GM12878 (cell line): ENCODE results near the gene SDCCAG8. TPM values are rescaled to one million over a fixed set of nuclear protein-coding genes. Genes with fewer than 3 reads are reported as not detected.

Experiments
- ATAC-seq: fragments of 200-7000 bp; cut with Tn5 transposase; 3 replicates; pipeline ENCODE4 v1.9.1; 2020; ENCODE audit warnings: mild to moderate bottlenecking, moderate library complexity
- BruUV-seq: library from RNA; stranded (reverse); fragments of 400-500 nt; replicated peaks from 2 replicates; lab custom pipeline; 2021; lab: Mats Ljungman, UMichigan
- CTCF ChIA-PET: fragments of 300-600 bp; sonication (Branson Sonifier 250); formaldehyde crosslinking; extraction: SDS; loops from one replicate; lab custom pipeline; 2021; ENCODE audit warnings: inconsistent platforms; lab: Yijun Ruan, JAX
- POLR2A ChIA-PET: fragments of 350-600 bp; formaldehyde crosslinking; extraction: SDS; loops from one replicate; lab custom pipeline; 2021; ENCODE audit warnings: inconsistent platforms; lab: Charles Lee
- RAD21 ChIA-PET: fragments of 300-600 bp; sonication (Branson Sonifier 250); formaldehyde crosslinking; loops from one replicate; lab custom pipeline; 2023; ENCODE audit warnings: antibody characterized with exemption; ENCODE audit not compliant: unreplicated experiment; lab: Charles Lee
- SMC1A ChIA-PET: fragments of 300-600 bp; sonication (Branson Sonifier 250); formaldehyde crosslinking; loops from one replicate; lab custom pipeline; 2023; ENCODE audit not compliant: unreplicated experiment, uncharacterized antibody; lab: Charles Lee
- DNase-seq: peaks from one replicate; pipeline ENCODE4 v3.0.0-alpha.2; 2011; ENCODE audit warnings: low read depth, low spot score
- FAIRE-seq: peaks from 3 replicates; lab custom pipeline; 2011; peaks lifted over from hg19 to GRCh38; lab: Jason Lieb, UNC
- H2AFZ ChIP-seq: 2 replicates; pipeline ENCODE4 v1.6.0; 2011; ENCODE audit warnings: low read depth, low read length, control low read depth; ENCODE audit not compliant: control insufficient read depth
- H3K27ac ChIP-seq: 2 replicates; pipeline ENCODE4 v1.5.1; 2011; ENCODE audit warnings: control low read depth; ENCODE audit not compliant: control insufficient read depth, insufficient read depth
- H3K27me3 ChIP-seq, 2 experiments: replicated peaks in 1 of 2; 2 replicates each; pipeline versions ENCODE4 v1.6.0 to v1.6.1; 2011; ENCODE audit warnings: low read length in 1 of 2; ENCODE audit not compliant: control insufficient read depth in 2 of 2, insufficient read depth in 2 of 2
- H3K36me3 ChIP-seq, 2 experiments: 2 replicates each; pipeline ENCODE4 v1.5.1; 2011; ENCODE audit warnings: low read length in 1 of 2; ENCODE audit not compliant: control insufficient read depth in 2 of 2, insufficient read depth in 2 of 2
- H3K4me1 ChIP-seq: 2 replicates; pipeline ENCODE4 v1.6.1; 2011; ENCODE audit warnings: mild to moderate bottlenecking, low read length, moderate library complexity, mixed read lengths; ENCODE audit not compliant: control insufficient read depth, insufficient read depth
- H3K4me2 ChIP-seq: 2 replicates; pipeline ENCODE4 v1.6.0; 2011; ENCODE audit warnings: control low read depth; ENCODE audit not compliant: control insufficient read depth, insufficient read depth
- H3K4me3 ChIP-seq: fragments of 200-600 bp; sonication (generic); 2 replicates; pipeline ENCODE4 v1.5.1; 2016
- H3K79me2 ChIP-seq: 2 replicates; pipeline ENCODE4 v1.6.0; 2011; ENCODE audit warnings: low read length; ENCODE audit not compliant: control insufficient read depth, insufficient read depth
- H3K9ac ChIP-seq: 2 replicates; pipeline ENCODE4 v1.8.0; 2011; ENCODE audit warnings: low read length, control low read depth, mixed read lengths; ENCODE audit not compliant: control insufficient read depth, insufficient read depth
- H3K9me3 ChIP-seq: replicated peaks from 3 replicates; pipeline ENCODE4 v1.5.1; 2011; ENCODE audit warnings: mild to moderate bottlenecking, low read length; ENCODE audit not compliant: control insufficient read depth, insufficient read depth
- H4K20me1 ChIP-seq: 2 replicates; pipeline ENCODE4 v1.6.0; 2011; ENCODE audit not compliant: control insufficient read depth, insufficient read depth
- CEBPZ ChIP-seq: fragments of 150-350 bp; IDR thresholded peaks from 2 replicates; pipeline ENCODE4 v1.6.1; 2016; ENCODE audit warnings: low read depth, low read length
- IKZF2 ChIP-seq, 2 experiments: fragments of 450-650 bp; IDR thresholded peaks; 2 replicates each; pipeline ENCODE4 v1.6.1; 2017; ENCODE audit warnings: mild to moderate bottlenecking in 2 of 2, moderate library complexity in 2 of 2
- MTA3 ChIP-seq: IDR thresholded peaks from 2 replicates; pipeline ENCODE4 v1.6.1; 2012; ENCODE audit warnings: low read length, inconsistent platforms, borderline replicate concordance
- NFXL1 ChIP-seq: fragments of 450-650 bp; IDR thresholded peaks from 2 replicates; pipeline ENCODE4 v1.6.1; 2017; ENCODE audit warnings: antibody characterized with exemption, mild to moderate bottlenecking, borderline replicate concordance
- NRF1 ChIP-seq: conservative IDR thresholded peaks from 2 replicates; pipeline ENCODE4 v1.6.1; 2011; ENCODE audit warnings: mild to moderate bottlenecking, low read depth, low read length, improper control_type of control experiment
- STAT3 ChIP-seq: IDR thresholded peaks from 2 replicates; pipeline ENCODE4 v1.6.1; 2011; ENCODE audit warnings: low read depth, low read length, improper control_type of control experiment
- ZNF274 ChIP-seq: IDR thresholded peaks from one replicate; pipeline ENCODE4 v1.8.0; 2011; ENCODE audit not compliant: insufficient read length, insufficient read depth
- ZNF384 ChIP-seq: IDR thresholded peaks from 2 replicates; pipeline ENCODE4 v1.6.1; 2012; ENCODE audit warnings: low read depth, mild to moderate bottlenecking, low read length, improper control_type of control experiment, borderline replicate concordance
- ZNF592 ChIP-seq: fragments of 450-650 bp; IDR thresholded peaks from 2 replicates; pipeline ENCODE4 v1.6.1; 2017; ENCODE audit warnings: mild to moderate bottlenecking, moderate library complexity
- WGBS: methylation state at CpG from one replicate; pipeline ENCODE4 v1.1.6; 2016; ENCODE audit warnings: low lambda C conversion rate; ENCODE audit not compliant: insufficient replicate concordance, insufficient coverage; ENCODE audit errors: missing lambda C conversion rate; 5-methylcytosine and 5-hydroxymethylcytosine counted together
- in situ Hi-C: fragments of 300-500 bp; cut with MboI; formaldehyde crosslinking; loops from 9 replicates; pipeline ENCODE4 v1.14.3; 2018; ENCODE audit warnings: mixed read lengths
- intact Hi-C: fragments of 100-400 bp; cut with micrococcal nuclease; formaldehyde crosslinking; loops from one replicate; pipeline ENCODE4 v1.14.2; 2022; ENCODE audit not compliant: unreplicated experiment
- polyA plus RNA-seq, 11 experiments: library from polyadenylated mRNA; depleted of rRNA in 4 of 11; unstranded in 6 of 11; stranded (reverse) in 5 of 11; fragments of >200 nt; fragmentation: Nextera tagmentation in 4 of 11; fragmentation: Illumina TruSeq in 1 of 11; extraction: Ambion mirVana in 4 of 11; extraction: Trizol in 1 of 11; gene quantifications; 1 replicate in 1 of 11; 2 replicates in 10 of 11; pipeline versions ENCODE4 v1.2.1 to v1.2.3, GENCODE V29; 2011 to 2016; ENCODE audit warnings: inconsistent platforms in 2 of 11, missing spikeins in 2 of 11, low read depth in 1 of 11
- total RNA-seq, 4 experiments: library from RNA; depleted of rRNA in 3 of 4; stranded (reverse); fragments of >200 nt in 3 of 4; fragmentation: Illumina TruSeq in 1 of 4; extraction: Trizol in 1 of 4; gene quantifications; 2 replicates each; pipeline versions ENCODE4 v1.2.1 to v1.2.3, GENCODE V29; 2013 to 2021

The SDCCAG8 gene
- total and polyA plus RNA-seq, 10 of the 15 experiments (the other 5 are each of a cell fraction or from before 2014, with no cell fraction given), result 15.0 to 25.6 (median 20.6) TPM

GRCh38 chr1:243323491-243323890 lies 67.7 kb downstream of the SDCCAG8 start:
- ChIA-PET SMC1A (no interaction called here), POLR2A (no interaction called here), RAD21 (interaction anchor here (1.5 to 1.7 kb wide), 2 partner anchors 10 to 68 kb away, joined by 6 read pairs; partner anchors contain the start of gene SDCCAG8), CTCF (interaction anchor here (1.0 kb wide), 1 partner anchor 10 kb away, joined by 5 read pairs; no protein-coding TSS in a partner anchor)
- in situ Hi-C loops (loop anchor here (10.0 to 25.0 kb wide), 2 partner anchors 536 to 859 kb away; no protein-coding TSS in a partner anchor), intact Hi-C loops (loop anchor here (10.0 kb wide), 2 partner anchors 179 to 269 kb away; no protein-coding TSS in a partner anchor)
- Histone ChIP-seq H3K4me2 (no peak overlapping the region), H3K4me1 (no peaks in the 10 kb centered on the region), H4K20me1 (no peaks in the 10 kb centered on the region), H2AFZ (no peak overlapping the region), H3K27me3 (no peaks in the 10 kb centered on the region), H3K4me3 (no peak overlapping the region), H3K79me2 (no peaks in the 10 kb centered on the region), H3K9ac (no peak overlapping the region), H3K9me3 (no peaks in the 10 kb centered on the region), H3K27ac (no peak overlapping the region), H3K36me3 (peaks cover 0 to 3% of the 10 kb centered on the region in 2 experiments; a peak in 1 of 4 replicates)
- no peak for DNase-seq
- BruUV-seq, result no TSS peak
- ATAC-seq, result no peak
- 90% methylated on average over 4 of the region's 4 CpGs for WGBS
- no peak for FAIRE-seq
- TF ChIP-seq ZNF274, result no peak
- TF ChIP-seq MTA3, result no peak
- TF ChIP-seq NRF1, result no peak
- TF ChIP-seq STAT3, result no peak
- TF ChIP-seq IKZF2 (IDR thresholded peaks at IDR 0.05), result no peak
- no peak for TF ChIP-seq ZNF384
- no peak for TF ChIP-seq ZNF592
- TF ChIP-seq CEBPZ, result no peak
- TF ChIP-seq NFXL1, result no peak
